Activated gamma-delta T cell (primary cell): ENCODE data around the gene TSHZ3.

Experiments used
- DNase-seq: peaks from one replicate; lab custom pipeline; 2025; lab: John Stamatoyannopoulos, UW

TSHZ3 gene

DNA sequence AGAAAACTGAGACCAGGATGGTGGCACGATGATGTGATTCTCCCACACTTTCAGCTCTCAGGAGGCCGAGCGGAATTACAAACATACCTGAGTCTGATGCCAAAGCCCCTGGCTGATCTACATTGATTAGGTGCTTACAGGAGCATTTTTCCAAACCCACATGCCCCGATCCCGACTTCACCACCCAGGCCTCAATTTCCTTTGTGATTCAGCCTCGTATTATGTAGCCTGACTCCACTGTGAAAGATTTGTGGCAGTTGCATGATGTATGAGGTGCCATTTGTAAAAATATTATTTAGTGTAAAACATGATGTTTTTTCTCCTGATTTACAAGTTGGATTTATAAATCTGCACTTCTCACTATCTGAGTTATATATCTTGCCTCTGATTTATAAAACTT, 118.0 kb downstream of the TSHZ3 start:
- no peak for DNase-seq

DNA sequence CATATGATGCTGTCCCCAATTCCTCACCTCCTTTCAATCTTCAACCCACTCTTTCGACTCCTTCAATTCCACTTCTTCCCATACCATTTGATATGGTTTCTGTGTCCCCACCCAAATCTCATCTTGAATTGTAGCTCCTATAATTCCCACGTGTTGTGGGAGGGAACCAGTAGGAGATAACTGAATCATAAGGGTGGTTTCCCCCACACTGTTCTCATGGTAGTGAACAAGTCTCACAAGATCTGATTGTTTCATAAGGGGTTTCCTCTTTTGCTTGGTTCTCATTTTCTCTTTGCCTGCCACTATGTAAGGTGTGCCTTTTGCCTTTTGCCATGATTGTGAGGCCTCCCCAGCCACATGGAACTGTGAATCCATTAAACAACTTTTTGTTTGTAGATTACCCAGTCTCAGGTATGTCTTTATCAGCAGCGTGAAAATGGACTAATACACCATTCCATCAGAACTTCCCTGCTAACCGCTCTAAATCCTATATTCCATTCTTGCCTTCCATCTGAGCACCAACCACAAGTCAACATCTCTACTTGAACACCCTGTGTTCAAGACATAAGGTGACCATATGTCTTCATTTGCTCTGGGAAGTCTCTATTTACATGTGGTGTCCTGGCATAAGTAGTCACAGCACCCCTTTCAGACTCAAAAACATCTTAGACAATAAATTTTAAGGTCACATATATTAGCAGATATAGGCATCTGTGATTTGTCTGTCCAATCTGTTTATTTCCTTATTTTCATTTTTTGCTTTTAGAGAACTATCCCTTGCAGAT, 122.9 kb downstream of the TSHZ3 start:
- no peak for DNase-seq
